Naive thymus-derived CD4-positive, alpha-beta T cell (primary cell): ENCODE results near the gene JAG2. TPM values are rescaled to one million over a fixed set of nuclear protein-coding genes. Genes with fewer than 3 reads are reported as not detected.

ENCODE experiments used
- ATAC-seq: fragments of 150-1000 bp; cut with Tn5 transposase; 2 replicates; pipeline ENCODE4 v1.10.0; 2021; ENCODE audit warnings: mild to moderate bottlenecking, moderate library complexity
- CTCF ChIA-PET: fragments of 350-600 bp; sonication (Branson Sonifier 250); formaldehyde crosslinking; loops from one replicate; lab custom pipeline; 2021; ENCODE audit warnings: antibody characterized with exemption; lab: Charles Lee
- POLR2A ChIA-PET: fragments of 350-600 bp; sonication (Branson Sonifier 250); formaldehyde crosslinking; loops from one replicate; lab custom pipeline; 2021; ENCODE audit warnings: antibody characterized with exemption, inconsistent platforms; lab: Charles Lee
- DNase-seq, 9 donors: peaks; one replicate each; pipeline versions ENCODE4 v3.0.0 to v3.0.0-alpha.2; 2020 to 2022; ENCODE audit warnings: mixed read lengths in 1 of 9
- H3K27ac ChIP-seq: one replicate; pipeline ENCODE4 v1.7.0; 2013; ENCODE audit warnings: mild to moderate bottlenecking, low read depth, low read length, moderate library complexity
- H3K27me3 ChIP-seq, 2 donors: one replicate each; pipeline ENCODE4 v1.7.0; 2013; ENCODE audit warnings: low read length in 2 of 2, mild to moderate bottlenecking in 2 of 2, moderate library complexity in 2 of 2; ENCODE audit not compliant: control insufficient read depth in 2 of 2, insufficient read depth in 2 of 2
- H3K36me3 ChIP-seq, 3 experiments: 1 replicate in 2 of 3; 2 replicates in 1 of 3; pipeline ENCODE4 v1.7.0; 2013; ENCODE audit warnings: low read length in 3 of 3, mild to moderate bottlenecking in 3 of 3, moderate library complexity in 1 of 3; ENCODE audit not compliant: insufficient read depth in 3 of 3, control insufficient read depth in 2 of 3
- H3K4me1 ChIP-seq, 2 donors: one replicate each; pipeline ENCODE4 v1.7.0; 2013; ENCODE audit warnings: low read length in 2 of 2, mild to moderate bottlenecking in 2 of 2, moderate library complexity in 1 of 2; ENCODE audit not compliant: control insufficient read depth in 2 of 2, insufficient read depth in 2 of 2
- H3K4me3 ChIP-seq: 2 replicates; pipeline ENCODE4 v1.7.0; 2013; ENCODE audit warnings: mild to moderate bottlenecking, low read length
- H3K9me3 ChIP-seq, 3 experiments: 1 replicate in 2 of 3; 2 replicates in 1 of 3; pipeline ENCODE4 v1.7.0; 2013; ENCODE audit warnings: low read length in 3 of 3; ENCODE audit not compliant: control insufficient read depth in 2 of 3
- H3K27ac Mint-ChIP-seq, 9 donors: one replicate each; pipeline ENCODE4 v1.8.0; 2020 to 2022; ENCODE audit warnings: mixed read lengths in 9 of 9, mild to moderate bottlenecking in 8 of 9, moderate library complexity in 5 of 9, inconsistent platforms in 2 of 9
- H3K27me3 Mint-ChIP-seq, 5 donors: one replicate each; pipeline ENCODE4 v1.8.0; 2021 to 2022; ENCODE audit warnings: mixed read lengths in 5 of 5, mild to moderate bottlenecking in 1 of 5
- H3K36me3 Mint-ChIP-seq, 5 donors: one replicate each; pipeline ENCODE4 v1.8.0; 2020 to 2022; ENCODE audit warnings: mixed read lengths in 5 of 5, mild to moderate bottlenecking in 3 of 5, inconsistent platforms in 1 of 5
- H3K4me1 Mint-ChIP-seq, 7 donors: one replicate each; pipeline ENCODE4 v1.8.0; 2020 to 2022; ENCODE audit warnings: mixed read lengths in 7 of 7, mild to moderate bottlenecking in 3 of 7, inconsistent platforms in 1 of 7
- H3K4me3 Mint-ChIP-seq, 10 donors: one replicate each; pipeline ENCODE4 v1.8.0; 2020 to 2022; ENCODE audit warnings: mild to moderate bottlenecking in 10 of 10, mixed read lengths in 10 of 10, moderate library complexity in 6 of 10, inconsistent platforms in 2 of 10
- H3K9me3 Mint-ChIP-seq, 11 donors: one replicate each; pipeline ENCODE4 v1.8.0; 2020 to 2022; ENCODE audit warnings: mixed read lengths in 11 of 11, mild to moderate bottlenecking in 4 of 11, inconsistent platforms in 1 of 11, moderate library complexity in 1 of 11
- intact Hi-C, 2 donors: fragments of 100-400 bp; cut with micrococcal nuclease; formaldehyde crosslinking; loops; one replicate each; pipeline ENCODE4 v1.15.1; 2023
- polyA plus RNA-seq, 2 donors: library from polyadenylated mRNA; unstranded; fragments of 300-500 nt; fragmentation: Illumina TruSeq; gene quantifications; one replicate each; pipeline ENCODE4 v1.2.3, GENCODE V29; 2021
- total RNA-seq, 6 experiments: library from RNA in 5 of 6; stranded (reverse) in 5 of 6; gene quantifications; 1 replicate in 5 of 6; 2 replicates in 1 of 6; pipeline ENCODE4 v1.2.3 and lab custom pipeline; 2021 to 2026

Gene JAG2
- total and polyA plus RNA-seq, 7 experiments from 2014 or later, result 0.21 to 5.7 (median 1.3) TPM; not detected in 1

- no peak overlapping the region for H3K27ac Mint-ChIP-seq
- no peaks in the 10 kb centered on the region for H3K27me3 Mint-ChIP-seq
- DNase-seq (no peak), ATAC-seq (no peak)
- CTCF ChIA-PET, result interaction anchor here (1.1 kb wide), 1 partner anchor 18 kb away, joined by 3 read pairs; no protein-coding TSS in a partner anchor
- H3K9me3 Mint-ChIP-seq, result peaks cover 0 to 7% (median 0%) of the 10 kb centered on the region in 11 donors
- Histone ChIP-seq H3K4me3 (no peak overlapping the region), H3K27me3 (no peaks in the 10 kb centered on the region), H3K36me3 (peaks cover 0 to 71% (median 0%) of the 10 kb centered on the region in 3 experiments), H3K4me1 (no peaks in the 10 kb centered on the region), H3K9me3 (no peaks in the 10 kb centered on the region), H3K27ac (no peak overlapping the region)
- H3K36me3 Mint-ChIP-seq, result peaks cover 0 to 17% (median 7%) of the 10 kb centered on the region in 5 donors
- no peak overlapping the region for H3K4me3 Mint-ChIP-seq
- POLR2A ChIA-PET, result no interaction called here
- intact Hi-C loops, result no loop called here
- peaks cover 0 to 10% (median 0%) of the 10 kb centered on the region in 7 donors for H3K4me1 Mint-ChIP-seq
Observed at GRCh38 chr14:105212541-105213300, 44.1 kb upstream of the JAG2 start.

- POLR2A ChIA-PET, result no interaction called here
Observed at GRCh38 chr14:105211758-105212089, 43.1 kb upstream of the JAG2 start.

GRCh38 chr14:105211086-105211757 is 42.6 kb upstream of the JAG2 start:
- H3K27me3 ChIP-seq, result no peaks in the 10 kb centered on the region
- Mint-ChIP-seq H3K27ac (no peak overlapping the region), H3K36me3 (peaks cover 0 to 15% (median 7%) of the 10 kb centered on the region in 5 donors), H3K4me3 (no peak overlapping the region), H3K4me1 (peaks cover 0 to 10% (median 0%) of the 10 kb centered on the region in 7 donors), H3K27me3 (no peaks in the 10 kb centered on the region), H3K9me3 (peaks cover 0 to 7% (median 0%) of the 10 kb centered on the region in 11 donors)
- ATAC-seq (no peak), DNase-seq (no peak)
- H3K4me3 ChIP-seq, result no peak overlapping the region
- intact Hi-C loops, result no loop called here
- no peaks in the 10 kb centered on the region for H3K4me1 ChIP-seq
- H3K9me3 ChIP-seq, result no peaks in the 10 kb centered on the region
- H3K36me3 ChIP-seq, result peaks cover 0 to 57% (median 0%) of the 10 kb centered on the region in 3 experiments
- POLR2A ChIA-PET, result no interaction called here
- no peak overlapping the region for H3K27ac ChIP-seq
- CTCF ChIA-PET, result no interaction called here

More at GRCh38 chr14:105211758-105212089, 43.1 kb upstream of the JAG2 start:
- peaks cover 0 to 7% (median 0%) of the 10 kb centered on the region in 11 donors for H3K9me3 Mint-ChIP-seq
- CTCF ChIA-PET, result no interaction called here
- H3K4me3 Mint-ChIP-seq, result no peak overlapping the region
- Histone ChIP-seq H3K4me3 (no peak overlapping the region), H3K9me3 (no peaks in the 10 kb centered on the region), H3K27me3 (no peaks in the 10 kb centered on the region), H3K4me1 (no peaks in the 10 kb centered on the region), H3K27ac (no peak overlapping the region), H3K36me3 (peaks cover 0 to 62% (median 0%) of the 10 kb centered on the region in 3 experiments)
- peaks cover 0 to 15% (median 7%) of the 10 kb centered on the region in 5 donors for H3K36me3 Mint-ChIP-seq
- H3K27me3 Mint-ChIP-seq, result no peaks in the 10 kb centered on the region
- intact Hi-C loops, result no loop called here
- DNase-seq (no peak), ATAC-seq (no peak)
- H3K27ac Mint-ChIP-seq, result no peak overlapping the region
- peaks cover 0 to 10% (median 0%) of the 10 kb centered on the region in 7 donors for H3K4me1 Mint-ChIP-seq

DNA sequence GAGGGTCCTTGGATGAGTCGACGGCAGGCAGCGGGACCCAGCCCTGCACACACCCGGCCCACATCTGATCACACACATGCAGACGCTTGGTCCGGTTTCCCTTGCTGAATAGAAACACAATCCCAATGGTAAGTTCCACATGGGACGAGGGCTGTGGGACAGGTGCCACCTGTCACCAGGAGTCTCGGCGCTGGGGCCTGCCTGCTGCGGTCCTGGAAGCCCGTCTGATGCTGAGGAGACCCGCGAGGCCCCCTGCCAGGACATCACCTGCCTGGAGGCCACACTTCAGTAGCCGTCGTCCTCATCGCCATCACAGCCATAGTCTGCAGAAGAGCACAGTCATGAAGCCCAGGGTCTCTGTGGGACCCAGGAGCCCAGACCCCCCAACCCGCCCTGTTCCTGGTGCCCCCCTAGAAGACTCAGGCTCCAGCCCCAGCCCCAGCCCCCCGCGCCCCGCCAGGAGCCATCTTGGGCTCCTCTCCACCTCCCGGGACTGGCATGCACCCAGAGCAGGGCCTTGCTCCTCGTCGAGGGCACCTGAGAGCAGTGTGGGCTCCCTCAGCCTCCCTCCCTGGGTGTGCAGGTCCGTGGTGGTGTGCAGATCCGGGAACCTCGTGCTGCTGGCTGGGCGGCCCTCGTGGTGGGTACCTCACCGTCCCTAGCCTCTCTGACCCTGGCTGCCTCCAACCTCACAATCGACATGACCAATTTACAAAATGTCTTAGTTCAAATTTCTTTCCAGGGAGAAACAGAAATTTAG is 41.9 kb upstream of the JAG2 start:
- H3K4me3 Mint-ChIP-seq, result no peak overlapping the region
- H3K9me3 Mint-ChIP-seq, result peaks cover 0 to 3% (median 0%) of the 10 kb centered on the region in 11 donors
- intact Hi-C loops, result no loop called here
- peaks cover 0 to 56% (median 0%) of the 10 kb centered on the region in 3 experiments for H3K36me3 ChIP-seq
- POLR2A ChIA-PET, result no interaction called here
- H3K36me3 Mint-ChIP-seq, result peaks cover 0 to 9% (median 6%) of the 10 kb centered on the region in 5 donors
- no peaks in the 10 kb centered on the region for H3K9me3 ChIP-seq
- H3K27ac ChIP-seq, result no peak overlapping the region
- CTCF ChIA-PET, result no interaction called here
- H3K4me3 ChIP-seq, result no peak overlapping the region
- H3K27me3 Mint-ChIP-seq, result no peaks in the 10 kb centered on the region
- ATAC-seq (no peak), DNase-seq (no peak)
- H3K27ac Mint-ChIP-seq, result peak overlapping the region in 1 of 9 donors; percentile 9
- peaks cover 0 to 4% (median 0%) of the 10 kb centered on the region in 7 donors for H3K4me1 Mint-ChIP-seq
- no peaks in the 10 kb centered on the region for H3K27me3 ChIP-seq
- no peaks in the 10 kb centered on the region for H3K4me1 ChIP-seq

GRCh38 chr14:105209646-105210045 is 41.1 kb upstream of the JAG2 start:
- no peak for DNase-seq
- ChIA-PET POLR2A (interaction anchor here (0.6 kb wide), 1 partner anchor 15 kb away, joined by 3 read pairs; no protein-coding TSS in a partner anchor), CTCF (no interaction called here)
- Mint-ChIP-seq H3K36me3 (peaks cover 0 to 4% (median 0%) of the 10 kb centered on the region in 5 donors), H3K4me1 (peaks cover 0 to 4% (median 0%) of the 10 kb centered on the region in 7 donors), H3K4me3 (no peak overlapping the region), H3K27me3 (no peaks in the 10 kb centered on the region), H3K27ac (no peak overlapping the region), H3K9me3 (no peaks in the 10 kb centered on the region)
- Histone ChIP-seq H3K27ac (no peak overlapping the region), H3K36me3 (peaks cover 0 to 55% (median 0%) of the 10 kb centered on the region in 3 experiments), H3K27me3 (no peaks in the 10 kb centered on the region), H3K4me1 (no peaks in the 10 kb centered on the region), H3K9me3 (no peaks in the 10 kb centered on the region), H3K4me3 (no peak overlapping the region)
- no peak for ATAC-seq
- intact Hi-C loops, result no loop called here

DNA sequence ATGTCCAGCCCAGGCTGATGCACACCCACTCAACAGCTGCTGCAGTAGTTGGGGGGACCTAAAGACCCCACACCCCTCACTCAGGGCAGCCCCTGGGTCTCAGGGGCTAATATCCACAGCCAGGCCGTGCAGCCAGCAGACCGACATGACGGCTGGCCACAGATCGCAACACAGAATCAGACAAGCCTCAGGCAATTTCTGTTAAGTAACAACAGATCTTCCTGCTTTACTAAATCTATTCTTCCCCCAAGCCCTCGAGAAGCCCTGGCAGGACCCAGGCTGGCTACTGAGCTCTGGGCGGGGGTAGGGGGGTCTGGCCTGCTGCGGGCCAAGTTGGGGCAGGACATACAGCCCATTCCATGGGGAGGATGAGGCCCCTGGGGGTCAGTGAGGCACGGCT is 40.5 kb upstream of the JAG2 start:
- no peak overlapping the region for H3K27ac ChIP-seq
- H3K4me1 ChIP-seq, result no peaks in the 10 kb centered on the region
- POLR2A ChIA-PET, result no interaction called here
- intact Hi-C loops, result no loop called here
- no peak overlapping the region for H3K27ac Mint-ChIP-seq
- no peak for ATAC-seq
- no peaks in the 10 kb centered on the region for H3K27me3 Mint-ChIP-seq
- no peaks in the 10 kb centered on the region for H3K9me3 Mint-ChIP-seq
- peaks cover 0 to 50% (median 0%) of the 10 kb centered on the region in 3 experiments for H3K36me3 ChIP-seq
- peaks cover 0 to 7% (median 0%) of the 10 kb centered on the region in 7 donors for H3K4me1 Mint-ChIP-seq
- H3K27me3 ChIP-seq, result no peaks in the 10 kb centered on the region
- CTCF ChIA-PET, result no interaction called here
- no peak for DNase-seq
- no peak overlapping the region for H3K4me3 Mint-ChIP-seq
- H3K4me3 ChIP-seq, result no peak overlapping the region
- peaks cover 0 to 4% (median 0%) of the 10 kb centered on the region in 5 donors for H3K36me3 Mint-ChIP-seq
- no peaks in the 10 kb centered on the region for H3K9me3 ChIP-seq
